ENCODE measurements around the gene TDRD6. TPM values are rescaled to one million over a fixed set of nuclear protein-coding genes. Genes with fewer than 3 reads are reported as not detected.
"Not testable (repeated sequence)": the region's sequence is repeated elsewhere in the genome, so short reads cannot be mapped to it uniquely, and the experiment has no call there.

The TDRD6 gene
- total RNA-seq, 1 experiment from 2014 or later = 0.07 TPM

GRCh38 chr6:46741482-46741881, 53.8 kb downstream of the TDRD6 start:
- no peak overlapping the region for H2AFZ ChIP-seq (ENCODE audit: low read length)
- CTCF ChIA-PET = no interaction called here
- no peaks in the 10 kb centered on the region for H3K36me3 ChIP-seq (ENCODE audit: low read depth, low read length)
- H3K9me2 ChIP-seq (replicated peaks; ENCODE audit: low read length) = no peaks in the 10 kb centered on the region; the same call in 1 of the 2 replicates
- H4K20me1 ChIP-seq (ENCODE audit: low read length) = no peaks in the 10 kb centered on the region
- H3K4me3 ChIP-seq (ENCODE audit: low read length) = no peak overlapping the region
- TF ChIP-seq EZH2 (IDR thresholded peaks at IDR 0.05; ENCODE audit: low read length, unreplicated experiment) (no peak), EZH2phosphoT487 (IDR thresholded peaks at IDR 0.05; ENCODE audit: borderline replicate concordance, low read length) (no peak), CTCF (conservative IDR thresholded peaks at IDR 0.05; ENCODE audit: low read depth, low read length) (no peak)
- peaks cover 11% of the 10 kb centered on the region for H3K4me1 ChIP-seq (ENCODE audit: insufficient read depth, low read length)
- no peak for DNase-seq
- BruUV-seq (replicated peaks) = no TSS peak
- H3K9me3 ChIP-seq (ENCODE audit: low read length) = no peaks in the 10 kb centered on the region
- POLR2A ChIA-PET (ENCODE audit: unreplicated experiment) = interaction anchor here (0.5 kb wide), 1 partner anchor 360 kb away, joined by 4 read pairs; no protein-coding TSS in a partner anchor
- no peaks in the 10 kb centered on the region for H3K79me2 ChIP-seq (ENCODE audit: low read length)
- no peaks in the 10 kb centered on the region for H3K27me3 ChIP-seq (ENCODE audit: low read length)
- intact Hi-C loops (cut with micrococcal nuclease) = no loop called here
- no peak overlapping the region for H3K4me2 ChIP-seq (ENCODE audit: low read length)
- H3K9ac ChIP-seq (ENCODE audit: low read length) = no peak overlapping the region
- ATAC-seq = no peak
- no peak overlapping the region for H3K27ac ChIP-seq (ENCODE audit: low read length)
- H3F3A ChIP-seq (ENCODE audit: low read length, unreplicated experiment) = no peaks in the 10 kb centered on the region

- BruUV-seq (replicated peaks) = no TSS peak
- no peaks in the 10 kb centered on the region for H3K36me3 ChIP-seq (ENCODE audit: low read depth, low read length)
- H4K20me1 ChIP-seq (ENCODE audit: low read length) = no peaks in the 10 kb centered on the region
- H3K79me2 ChIP-seq (ENCODE audit: low read length) = no peaks in the 10 kb centered on the region
- no peak overlapping the region for H3K4me2 ChIP-seq (ENCODE audit: low read length)
- intact Hi-C loops (cut with micrococcal nuclease) = no loop called here
- no peaks in the 10 kb centered on the region; the same call in 1 of the 2 replicates for H3K9me2 ChIP-seq (replicated peaks; ENCODE audit: low read length)
- no peak for DNase-seq
- H3K27ac ChIP-seq (ENCODE audit: low read length) = no peak overlapping the region
- no peaks in the 10 kb centered on the region for H3K9me3 ChIP-seq (ENCODE audit: low read length)
- POLR2A ChIA-PET (ENCODE audit: unreplicated experiment) = no interaction called here
- peaks cover 7% of the 10 kb centered on the region for H3K4me1 ChIP-seq (ENCODE audit: insufficient read depth, low read length)
- no peak overlapping the region for H3K4me3 ChIP-seq (ENCODE audit: low read length)
- no peaks in the 10 kb centered on the region for H3F3A ChIP-seq (ENCODE audit: low read length, unreplicated experiment)
- ATAC-seq = no peak
- H3K27me3 ChIP-seq (ENCODE audit: low read length) = no peaks in the 10 kb centered on the region
- CTCF ChIA-PET = no interaction called here
- no peak overlapping the region for H2AFZ ChIP-seq (ENCODE audit: low read length)
- no peak for TF ChIP-seq EZH2 (IDR thresholded peaks at IDR 0.05; ENCODE audit: low read length, unreplicated experiment)
- TF ChIP-seq CTCF (conservative IDR thresholded peaks at IDR 0.05; ENCODE audit: low read depth, low read length) = no peak
- TF ChIP-seq EZH2phosphoT487 (IDR thresholded peaks at IDR 0.05; ENCODE audit: borderline replicate concordance, low read length) = no peak
- no peak overlapping the region for H3K9ac ChIP-seq (ENCODE audit: low read length)
Observed at GRCh38 chr6:46741910-46742309, 54.2 kb downstream of the TDRD6 start.

- Histone ChIP-seq H3K9me2 (replicated peaks; ENCODE audit: low read length) (no peaks in the 10 kb centered on the region; the same call in 1 of the 2 replicates), H2AFZ (ENCODE audit: low read length) (no peak overlapping the region), H3K9me3 (ENCODE audit: low read length) (no peaks in the 10 kb centered on the region), H3K36me3 (ENCODE audit: low read depth, low read length) (no peaks in the 10 kb centered on the region), H3K4me3 (ENCODE audit: low read length) (no peak overlapping the region), H3K4me1 (ENCODE audit: insufficient read depth, low read length) (no peaks in the 10 kb centered on the region), H4K20me1 (ENCODE audit: low read length) (no peaks in the 10 kb centered on the region), H3F3A (ENCODE audit: low read length, unreplicated experiment) (no peaks in the 10 kb centered on the region), H3K27ac (ENCODE audit: low read length) (no peak overlapping the region), H3K9ac (ENCODE audit: low read length) (no peak overlapping the region), H3K79me2 (ENCODE audit: low read length) (no peaks in the 10 kb centered on the region), H3K27me3 (ENCODE audit: low read length) (no peaks in the 10 kb centered on the region), H3K4me2 (ENCODE audit: low read length) (no peak overlapping the region)
- intact Hi-C loops (cut with micrococcal nuclease) = no loop called here
- ATAC-seq = no peak
- CTCF ChIA-PET = no interaction called here
- no TSS peak for BruUV-seq (replicated peaks)
- POLR2A ChIA-PET (ENCODE audit: unreplicated experiment) = interaction anchor here (0.6 kb wide), 1 partner anchor 626 kb away, joined by 3 read pairs; no protein-coding TSS in a partner anchor
- no peak for TF ChIP-seq EZH2 (IDR thresholded peaks at IDR 0.05; ENCODE audit: low read length, unreplicated experiment)
- TF ChIP-seq CTCF (conservative IDR thresholded peaks at IDR 0.05; ENCODE audit: low read depth, low read length) = no peak
- no peak for TF ChIP-seq EZH2phosphoT487 (IDR thresholded peaks at IDR 0.05; ENCODE audit: borderline replicate concordance, low read length)
- no peak for DNase-seq
Observed at GRCh38 chr6:46743425-46744158, 55.9 kb downstream of the TDRD6 start.

- POLR2A ChIA-PET (ENCODE audit: unreplicated experiment); DNase-seq; H3K79me2 ChIP-seq (ENCODE audit: low read length); H2AFZ ChIP-seq (ENCODE audit: low read length); intact Hi-C loops (cut with micrococcal nuclease); BruUV-seq (replicated peaks); H3K4me3 ChIP-seq (ENCODE audit: low read length); H3K27ac ChIP-seq (ENCODE audit: low read length); H3K9me3 ChIP-seq (ENCODE audit: low read length); H3K4me1 ChIP-seq (ENCODE audit: insufficient read depth, low read length); H4K20me1 ChIP-seq (ENCODE audit: low read length); H3K9ac ChIP-seq (ENCODE audit: low read length); CTCF ChIA-PET; H3K27me3 ChIP-seq (ENCODE audit: low read length); ATAC-seq; H3K9me2 ChIP-seq (replicated peaks; ENCODE audit: low read length); H3F3A ChIP-seq (ENCODE audit: low read length, unreplicated experiment); H3K36me3 ChIP-seq (ENCODE audit: low read depth, low read length); H3K4me2 ChIP-seq (ENCODE audit: low read length): not testable (repeated sequence)
Observed at GRCh38 chr6:46744159-46744725, 56.6 kb downstream of the TDRD6 start.

Data from PC-3 (cell line).